NCI-H2107 treated with DMSO at 0.1 percent for 48 hours (cell line): ENCODE results near the gene RUNX2.

Experiments used
- DNase-seq: peaks from one replicate; lab custom pipeline; 2025; ENCODE audit not compliant: unreplicated experiment; lab: John Stamatoyannopoulos, UW

Gene RUNX2

GRCh38 chr6:45432977-45433376, 104.8 kb downstream of the RUNX2 start:
- no peak for DNase-seq

GRCh38 chr6:45433533-45434380, 105.6 kb downstream of the RUNX2 start:
- DNase-seq = no peak

GRCh38 chr6:45434381-45434700, 106.2 kb downstream of the RUNX2 start:
- DNase-seq = no peak

- DNase-seq = no peak
Observed at GRCh38 chr6:45436544-45437438, 108.7 kb downstream of the RUNX2 start.

GRCh38 chr6:45437439-45437815, 109.3 kb downstream of the RUNX2 start:
- DNase-seq = no peak

GRCh38 chr6:45438151-45438550, 110.0 kb downstream of the RUNX2 start:
- no peak for DNase-seq

GRCh38 chr6:45438849-45439406, 110.8 kb downstream of the RUNX2 start:
- no peak for DNase-seq

- DNase-seq = no peak
Observed at GRCh38 chr6:45439459-45439858, 111.3 kb downstream of the RUNX2 start.

- DNase-seq = no peak
Observed at GRCh38 chr6:45439861-45440388, 111.8 kb downstream of the RUNX2 start.

- no peak for DNase-seq
Observed at GRCh38 chr6:45441851-45442453, 113.8 kb downstream of the RUNX2 start.

- DNase-seq = no peak
Observed at GRCh38 chr6:45442716-45443115, 114.6 kb downstream of the RUNX2 start.

GRCh38 chr6:45445364-45445748, 117.2 kb downstream of the RUNX2 start:
- DNase-seq = no peak

GRCh38 chr6:45445749-45446549, 117.8 kb downstream of the RUNX2 start:
- no peak for DNase-seq

GRCh38 chr6:45447005-45447404, 118.9 kb downstream of the RUNX2 start:
- no peak for DNase-seq

- no peak for DNase-seq
Observed at GRCh38 chr6:45447716-45448115, 119.6 kb downstream of the RUNX2 start.

- no peak for DNase-seq
Observed at GRCh38 chr6:45448417-45449389, 120.6 kb downstream of the RUNX2 start.

GRCh38 chr6:45450132-45450531, 122.0 kb downstream of the RUNX2 start:
- no peak for DNase-seq

GRCh38 chr6:45450831-45451230, 122.7 kb downstream of the RUNX2 start:
- DNase-seq = no peak
